ENCODE results near the gene CLTA.

DNA sequence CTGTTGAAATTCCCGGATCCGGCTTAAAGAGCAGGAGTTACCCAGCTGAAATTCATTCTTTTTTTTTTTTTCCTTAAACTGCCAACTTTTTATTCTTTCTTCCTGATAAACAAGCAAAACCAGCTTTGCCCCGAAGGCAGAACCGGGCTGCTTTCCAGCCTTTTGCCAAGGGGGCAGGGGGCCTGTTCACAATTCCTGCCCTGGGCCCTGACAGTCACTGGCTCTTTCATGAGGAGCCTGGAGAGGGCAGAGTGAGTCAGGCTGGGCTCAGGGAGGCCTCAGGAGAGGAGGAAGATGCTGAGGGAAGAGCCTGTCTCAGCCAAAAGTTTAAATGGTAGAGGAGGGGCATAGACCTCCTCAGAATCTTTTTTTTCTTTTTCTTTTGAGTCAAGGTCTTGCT, 49.4 kb upstream of the CLTA start:
- TF ChIP-seq POLR2A (IDR thresholded peaks at IDR 0.05; ENCODE audit: low read depth, low read length), result no peak
- TF ChIP-seq TAF1 (IDR thresholded peaks at IDR 0.05; ENCODE audit: low read depth, low read length), result no peak

Measured in GM12891 (cell line).